ENCODE data around the gene IPMK.
"Not testable (repeated sequence)": the region's sequence is repeated elsewhere in the genome, so short reads cannot be mapped to it uniquely, and the experiment has no call there.

The IPMK gene

GRCh38 chr10:58220769-58221451, 46.8 kb downstream of the IPMK start:
- DNase-seq (ENCODE audit: low read depth in 2 of 2): peak; percentile 57 to 59

GRCh38 chr10:58219875-58220274, 47.8 kb downstream of the IPMK start:
- DNase-seq (ENCODE audit: low read depth in 2 of 2): no peak

DNA sequence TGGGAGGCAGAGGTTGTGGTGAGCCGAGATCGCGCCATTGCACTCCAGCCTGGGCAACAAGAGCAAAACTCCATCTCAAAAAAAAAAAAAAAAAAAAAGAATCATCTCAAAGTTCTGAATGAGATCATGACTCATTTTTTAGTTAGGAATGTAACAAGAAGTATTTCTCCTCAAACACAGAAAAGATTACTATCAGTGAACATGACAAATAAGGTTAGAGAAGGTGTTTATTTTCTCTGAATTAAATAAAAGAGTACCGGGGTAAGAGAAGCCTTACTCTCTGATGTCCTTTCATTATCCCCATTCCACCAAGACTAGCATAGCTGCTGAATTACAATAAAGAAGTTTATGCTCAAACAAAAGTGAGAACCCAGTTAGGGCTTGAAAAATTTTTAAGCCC, 50.1 kb downstream of the IPMK start:
- DNase-seq (ENCODE audit: low read depth in 2 of 2): no peak

GRCh38 chr10:58212622-58213021, 55.1 kb downstream of the IPMK start:
- DNase-seq (ENCODE audit: low read depth in 2 of 2): no peak

DNA sequence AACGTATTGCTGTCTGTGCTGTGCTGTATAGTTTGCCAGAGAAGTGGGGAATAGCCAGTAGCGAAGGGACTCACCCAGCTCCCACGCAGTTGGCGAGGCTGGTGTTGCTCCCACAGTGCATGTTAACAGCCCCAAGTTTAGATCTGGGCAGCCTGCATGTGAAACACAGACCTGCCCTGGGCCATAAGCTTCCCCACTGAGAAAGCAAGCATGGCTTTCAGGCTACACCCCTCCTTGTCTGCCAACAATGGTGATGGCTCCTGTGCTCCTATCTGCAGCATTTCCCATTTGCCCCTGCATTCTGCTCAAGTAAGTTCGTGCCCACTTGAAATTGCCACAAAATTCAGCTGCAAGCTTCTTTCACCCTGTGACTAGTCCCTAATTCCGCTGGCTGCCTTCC, 57.5 kb downstream of the IPMK start:
- no peak for DNase-seq (ENCODE audit: low read depth in 2 of 2)

DNA sequence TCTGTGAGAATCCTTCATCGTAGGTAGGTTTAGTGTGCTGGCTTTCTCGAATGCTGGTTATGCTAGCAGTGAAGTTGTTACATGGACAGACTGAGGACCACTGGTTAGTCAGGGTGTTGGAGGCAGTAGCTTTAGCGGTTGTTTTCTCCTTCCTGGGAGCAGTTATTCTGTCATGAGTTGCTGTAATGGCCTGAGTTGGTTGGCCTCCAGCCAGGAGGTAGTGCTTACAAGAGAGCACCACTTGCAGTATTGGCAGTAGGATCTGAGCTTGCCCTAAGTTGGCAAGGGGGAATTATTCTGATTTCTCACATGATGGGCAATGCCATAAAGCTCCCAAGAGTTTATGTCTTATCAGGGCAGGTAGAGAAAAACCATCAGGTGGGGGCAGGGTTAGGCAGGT, 58.0 kb downstream of the IPMK start:
- DNase-seq (ENCODE audit: low read depth in 2 of 2): no peak

DNA sequence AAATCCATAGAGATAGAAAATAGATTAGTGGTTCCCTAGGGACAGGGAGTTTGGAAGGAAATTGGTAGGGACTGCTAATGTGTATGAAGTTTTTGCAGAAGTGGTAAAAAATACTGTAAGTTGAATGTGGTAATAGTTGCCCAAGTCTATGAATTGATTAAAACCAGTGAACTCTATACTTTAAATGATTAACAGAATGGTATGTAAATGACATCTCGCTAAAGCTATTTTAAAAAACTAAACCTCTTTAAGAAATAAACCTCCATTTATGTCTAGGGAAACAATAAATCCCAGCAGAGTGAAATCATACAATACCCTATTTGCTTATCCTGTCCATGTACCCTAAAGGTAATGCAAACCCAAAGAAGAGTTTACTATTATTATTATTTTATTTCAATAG, 61.4 kb downstream of the IPMK start:
- no peak for DNase-seq (ENCODE audit: low read depth in 2 of 2)

DNA sequence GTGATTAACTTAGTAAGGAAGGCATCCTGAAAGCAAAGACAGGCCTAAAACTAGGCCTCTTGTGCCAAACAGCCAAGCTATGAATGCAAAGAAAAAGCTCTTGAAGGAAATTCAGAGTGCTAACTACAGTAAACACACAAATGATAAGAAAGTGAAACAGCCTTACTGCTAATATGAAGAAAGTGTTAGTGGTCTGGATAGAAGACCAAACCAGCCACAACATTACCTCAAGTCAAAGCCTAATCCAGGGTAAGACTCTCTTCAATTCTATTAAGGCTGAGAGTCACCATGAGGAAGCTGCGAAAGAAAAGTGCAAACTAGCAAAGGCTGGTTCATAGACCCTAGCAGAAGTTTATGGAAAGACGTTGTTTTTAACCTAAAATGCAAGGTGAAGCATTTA, 66.0 kb downstream of the IPMK start:
- DNase-seq (ENCODE audit: low read depth in 2 of 2): no peak

DNA sequence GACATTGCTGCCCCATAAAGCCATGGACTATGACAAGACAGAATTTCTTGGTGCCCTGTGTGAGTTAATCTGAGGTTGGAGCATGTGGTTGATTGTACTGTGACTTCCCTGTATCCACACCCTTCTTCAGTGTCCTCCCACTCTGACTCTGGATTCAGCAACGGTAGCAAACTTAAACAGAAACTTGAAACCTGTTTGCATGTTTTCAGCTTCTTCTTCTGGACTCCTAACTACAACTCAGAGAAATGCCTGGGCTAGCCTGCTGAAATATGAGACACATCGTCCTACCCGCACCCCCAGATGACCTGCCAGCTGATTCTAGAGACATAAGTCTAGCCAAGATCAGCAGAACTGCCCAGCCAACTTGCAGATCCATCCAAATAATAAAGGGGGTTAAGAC, 78.4 kb downstream of the IPMK start:
- no peak for DNase-seq (ENCODE audit: low read depth in 2 of 2)

- no peak for DNase-seq (ENCODE audit: low read depth in 2 of 2)
These were observed 83.5 kb downstream of the IPMK start for GRCh38 chr10:58184120-58184670.

- DNase-seq (ENCODE audit: low read depth in 2 of 2): no peak
These were observed 87.0 kb downstream of the IPMK start for GRCh38 chr10:58180666-58181065.

GRCh38 chr10:58179238-58179637, 88.5 kb downstream of the IPMK start:
- DNase-seq (ENCODE audit: low read depth in 2 of 2): no peak

DNA sequence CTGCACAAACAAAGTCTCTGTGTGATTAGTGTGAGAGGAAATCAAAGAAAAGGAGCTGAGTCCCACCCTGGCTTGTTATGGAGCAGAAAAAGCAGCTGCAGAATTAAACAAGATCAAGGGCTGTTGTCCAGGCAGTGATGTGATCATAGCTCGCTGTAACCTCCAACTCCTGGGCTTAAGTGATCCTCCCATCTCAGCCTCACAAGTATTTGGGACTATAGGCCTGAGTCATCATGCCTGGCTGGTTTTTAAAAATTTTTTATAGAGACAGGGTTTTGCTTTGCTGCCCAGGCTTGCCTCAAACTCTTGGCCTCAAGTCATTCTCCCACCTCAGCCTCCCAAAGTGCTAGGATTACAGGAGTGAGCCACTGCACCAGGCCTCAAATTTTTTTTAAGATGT, 88.9 kb downstream of the IPMK start:
- DNase-seq (ENCODE audit: low read depth in 2 of 2): no peak

DNA sequence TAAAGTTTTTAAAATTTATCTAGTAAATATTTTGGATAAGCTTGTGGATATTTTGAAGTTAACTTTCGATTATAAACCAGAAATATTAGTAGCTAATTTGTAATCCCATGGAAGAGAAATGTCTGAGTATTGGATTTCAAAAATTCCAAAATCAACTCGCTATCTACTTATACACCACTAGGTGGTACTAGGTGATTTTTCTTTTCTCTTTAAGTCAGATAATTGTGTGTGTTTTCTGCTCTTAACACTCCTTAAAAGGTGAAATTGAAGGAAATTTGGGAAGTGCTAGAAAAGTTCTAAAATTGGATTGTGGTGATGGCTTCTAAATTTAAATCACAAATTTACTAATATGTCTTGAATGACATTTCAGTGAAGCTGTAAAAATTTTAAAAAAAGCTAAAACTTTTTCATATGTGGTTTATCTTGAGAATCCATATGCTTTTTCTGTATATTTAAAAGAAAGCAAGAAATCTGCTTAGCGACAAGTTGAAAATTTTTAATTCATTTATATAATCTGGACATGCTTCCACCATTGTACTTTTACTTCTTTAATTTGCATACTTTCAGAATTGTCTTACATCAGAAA, 90.2 kb downstream of the IPMK start:
- DNase-seq (ENCODE audit: low read depth in 2 of 2): no peak

DNA sequence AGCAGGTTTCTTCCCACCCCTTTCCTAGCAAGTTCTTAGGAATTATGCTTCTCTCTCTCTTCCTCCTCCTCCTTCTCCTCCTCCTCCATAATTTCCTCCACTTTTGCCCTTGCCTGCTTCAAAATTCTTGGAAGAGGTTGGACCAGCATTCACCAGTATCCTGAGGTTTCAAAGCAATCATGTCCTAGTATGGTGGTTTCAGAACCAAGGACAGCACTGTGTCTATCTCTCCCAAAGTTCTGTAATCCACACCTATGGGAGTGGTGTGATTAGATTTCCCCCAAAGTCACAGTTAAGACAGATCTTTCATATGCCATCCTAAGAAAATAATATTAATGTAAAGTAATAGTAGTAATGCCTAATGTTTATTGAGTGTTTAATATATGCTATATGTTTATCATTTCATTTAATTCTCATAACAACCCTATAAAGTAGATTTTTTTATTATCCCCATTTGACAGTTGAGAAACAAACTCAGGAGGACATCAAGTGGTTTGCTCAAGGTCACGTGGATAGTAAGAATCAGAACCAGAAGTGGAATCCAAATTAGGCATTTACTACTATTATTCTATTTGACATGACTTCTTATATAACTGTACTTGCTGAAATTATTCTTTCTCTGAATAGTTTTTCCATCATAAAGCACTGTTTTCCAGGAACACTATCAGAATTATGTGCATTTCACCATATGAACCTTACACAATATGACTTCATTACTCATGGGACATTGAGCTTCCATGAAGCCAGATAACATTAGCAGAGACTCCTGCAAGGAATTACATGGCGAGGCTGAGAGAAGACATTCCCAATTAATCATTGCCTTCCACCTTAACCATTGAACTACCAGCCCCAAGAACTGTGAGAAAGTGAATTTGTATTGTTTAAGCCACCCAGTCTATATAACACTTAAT, 91.4 kb downstream of the IPMK start:
- DNase-seq (ENCODE audit: low read depth in 2 of 2): no peak

- no peak for DNase-seq (ENCODE audit: low read depth in 2 of 2)
These were observed 92.9 kb downstream of the IPMK start for GRCh38 chr10:58174831-58175230.

DNA sequence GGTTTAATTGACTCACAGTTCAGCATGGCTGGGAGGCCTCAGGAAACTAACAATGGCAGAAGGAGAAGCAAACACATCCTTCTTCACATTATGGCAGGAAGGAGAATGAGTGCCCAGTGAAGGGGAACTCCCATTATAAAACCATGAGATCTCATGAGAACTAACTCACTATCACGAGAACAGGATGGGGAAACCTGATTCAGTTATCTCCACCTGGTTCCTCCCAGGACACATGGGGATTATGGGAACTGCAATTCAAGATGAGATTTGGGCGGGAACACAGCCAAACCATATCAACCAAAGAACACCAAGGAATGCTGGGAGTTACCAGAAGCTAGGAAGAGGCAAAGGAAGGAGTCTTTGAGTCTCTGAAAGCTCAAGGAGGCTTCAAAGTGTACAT, 94.3 kb downstream of the IPMK start:
- DNase-seq (ENCODE audit: low read depth in 2 of 2): no peak

DNA sequence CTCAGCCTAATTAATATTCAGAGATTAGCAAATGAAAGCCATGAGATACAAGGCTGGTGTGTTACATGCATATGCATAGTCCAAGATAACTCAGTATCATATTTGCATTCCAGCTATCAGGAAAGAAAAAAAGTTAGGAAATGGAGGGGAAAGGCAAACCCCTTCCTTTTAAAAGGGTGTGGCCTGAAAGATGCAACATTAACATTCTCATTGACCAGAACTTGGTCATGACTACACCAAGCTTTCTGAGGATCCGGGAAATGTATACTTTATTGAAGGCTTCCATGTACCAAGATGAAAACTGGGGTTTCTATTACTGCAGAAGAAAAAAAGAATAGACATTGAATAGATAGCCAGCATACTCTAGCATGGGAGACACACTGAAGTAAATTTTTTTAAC, 96.5 kb downstream of the IPMK start:
- DNase-seq (ENCODE audit: low read depth in 2 of 2): no peak

DNA sequence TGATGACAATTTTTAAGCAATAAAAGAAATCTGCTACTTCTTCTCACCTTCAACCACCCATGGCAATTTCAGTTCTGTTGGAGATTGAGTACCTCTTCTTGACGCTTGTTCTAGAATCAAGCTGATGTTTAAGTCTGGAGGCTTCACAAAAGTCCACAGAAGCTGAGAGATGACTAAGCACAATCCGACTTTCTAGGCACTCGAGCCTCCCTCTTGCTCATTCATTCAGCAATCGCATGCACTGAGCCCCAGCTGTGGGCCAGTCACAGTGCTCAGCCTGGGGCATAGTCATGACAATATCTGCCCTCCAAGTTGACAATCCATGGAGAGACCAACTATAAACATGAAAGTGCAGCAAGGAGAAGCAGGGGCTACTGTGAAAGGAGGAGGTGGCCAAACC, 103.2 kb downstream of the IPMK start:
- no peak for DNase-seq (ENCODE audit: low read depth in 2 of 2)

DNA sequence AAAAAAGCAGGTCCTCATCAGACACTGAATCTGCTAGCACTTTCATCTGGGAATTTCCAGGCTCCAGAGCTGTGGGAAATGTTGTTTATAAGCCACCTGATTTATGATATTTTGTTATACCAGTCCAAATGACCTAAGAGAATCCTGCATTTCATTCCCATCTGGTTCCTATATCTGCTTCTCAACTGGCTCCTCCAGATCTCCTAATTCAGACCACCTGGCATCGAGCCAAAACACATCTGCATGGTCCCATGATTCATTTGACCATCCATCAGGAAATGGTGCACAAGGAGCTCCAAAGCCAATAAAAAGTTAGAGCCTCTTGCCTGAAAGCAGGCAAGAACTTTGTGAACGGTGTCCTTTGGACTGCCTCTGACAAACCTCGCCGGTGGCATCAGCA, 108.9 kb downstream of the IPMK start:
- DNase-seq (ENCODE audit: low read depth in 2 of 2): peak; percentile 96 to 97

DNA sequence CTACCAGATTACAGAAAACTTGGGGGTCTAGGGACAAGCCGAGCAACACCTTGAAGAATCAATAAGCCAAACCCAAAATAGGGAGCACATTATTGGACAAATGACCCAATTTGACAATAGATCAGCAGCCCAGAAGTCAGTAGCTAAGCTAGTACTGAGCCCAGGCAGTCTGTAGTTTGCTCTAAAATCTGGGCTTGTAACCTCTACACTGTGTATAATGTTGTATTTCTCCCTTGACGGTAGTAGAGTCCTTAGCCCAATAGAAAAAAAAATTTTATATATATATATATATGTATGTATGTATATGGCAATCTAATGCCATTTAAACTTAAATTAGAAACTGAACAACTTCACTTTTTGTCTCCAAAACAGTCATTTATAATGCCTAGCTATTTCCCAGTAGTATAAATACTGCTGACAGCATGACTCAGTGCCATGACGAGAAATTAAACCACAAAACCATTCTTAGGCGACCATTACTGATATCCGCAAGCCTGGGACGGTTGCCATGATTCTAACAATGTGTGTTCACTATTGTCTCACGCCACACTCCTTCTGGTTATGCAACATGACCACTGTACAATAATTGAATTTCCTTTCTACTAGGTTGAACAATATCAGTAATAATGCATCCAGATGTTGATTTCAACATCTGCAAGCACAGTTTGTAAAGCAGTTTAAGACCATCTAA, 110.5 kb downstream of the IPMK start:
- DNase-seq (ENCODE audit: low read depth in 2 of 2): peak; percentile 99

- DNase-seq (ENCODE audit: low read depth in 2 of 2): not testable (repeated sequence)
These were observed 111.8 kb downstream of the IPMK start for GRCh38 chr10:58155941-58156340.

Data from fibroblast of skin of left quadriceps (primary cell).